Erythroblast (primary cell): Measurements from ENCODE around the gene PSMB9.

Source experiments
- GATA1 ChIP-seq: IDR thresholded peaks from 2 replicates; pipeline ENCODE4 v1.6.1; 2011; ENCODE audit warnings: low read depth, mild to moderate bottlenecking, control low read depth, low read length, moderate library complexity
- POLR2A ChIP-seq: IDR thresholded peaks from 2 replicates; pipeline ENCODE4 v1.6.1; 2011; ENCODE audit warnings: mild to moderate bottlenecking, low read length

GRCh38 chr6:32855467-32856174 lies 1.6 kb downstream of the PSMB9 start:
- TF ChIP-seq POLR2A: no peak
- no peak for TF ChIP-seq GATA1
